ENCODE results near the gene PLXNB1.

Gene PLXNB1

DNA sequence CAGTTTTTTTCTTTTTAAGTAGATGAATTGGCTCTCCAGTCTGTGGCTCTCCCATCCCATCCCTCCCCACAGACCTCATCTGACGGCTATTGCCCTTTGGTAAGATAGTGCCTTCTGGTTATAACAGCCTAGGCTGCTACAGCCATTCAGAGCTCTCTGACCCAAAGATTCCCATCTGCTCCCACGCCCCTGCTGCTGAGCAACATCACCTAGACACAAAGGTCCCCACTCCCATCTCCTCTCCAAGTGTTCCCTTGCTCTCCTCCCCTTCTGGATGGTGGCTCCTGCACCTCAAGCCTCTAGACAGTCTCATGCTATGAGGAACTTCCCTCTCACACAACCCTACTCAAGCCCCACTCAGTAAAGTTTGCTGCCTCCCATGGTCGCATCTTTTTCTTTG, 34.2 kb downstream of the PLXNB1 start:
- H3K4me3 ChIP-seq (replicated peaks in 1 of 2; ENCODE audit: low read depth in 2 of 2, low read length in 2 of 2), result no peak overlapping the region
- DNase-seq (ENCODE audit: low read depth in 2 of 2), result no peak
- TF ChIP-seq, protein P1, sequence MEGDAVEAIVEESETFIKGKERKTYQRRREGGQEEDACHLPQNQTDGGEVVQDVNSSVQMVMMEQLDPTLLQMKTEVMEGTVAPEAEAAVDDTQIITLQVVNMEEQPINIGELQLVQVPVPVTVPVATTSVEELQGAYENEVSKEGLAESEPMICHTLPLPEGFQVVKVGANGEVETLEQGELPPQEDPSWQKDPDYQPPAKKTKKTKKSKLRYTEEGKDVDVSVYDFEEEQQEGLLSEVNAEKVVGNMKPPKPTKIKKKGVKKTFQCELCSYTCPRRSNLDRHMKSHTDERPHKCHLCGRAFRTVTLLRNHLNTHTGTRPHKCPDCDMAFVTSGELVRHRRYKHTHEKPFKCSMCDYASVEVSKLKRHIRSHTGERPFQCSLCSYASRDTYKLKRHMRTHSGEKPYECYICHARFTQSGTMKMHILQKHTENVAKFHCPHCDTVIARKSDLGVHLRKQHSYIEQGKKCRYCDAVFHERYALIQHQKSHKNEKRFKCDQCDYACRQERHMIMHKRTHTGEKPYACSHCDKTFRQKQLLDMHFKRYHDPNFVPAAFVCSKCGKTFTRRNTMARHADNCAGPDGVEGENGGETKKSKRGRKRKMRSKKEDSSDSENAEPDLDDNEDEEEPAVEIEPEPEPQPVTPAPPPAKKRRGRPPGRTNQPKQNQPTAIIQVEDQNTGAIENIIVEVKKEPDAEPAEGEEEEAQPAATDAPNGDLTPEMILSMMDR (IDR thresholded peaks at IDR 0.05; ENCODE audit: low read depth, low read length), result no peak

DNA sequence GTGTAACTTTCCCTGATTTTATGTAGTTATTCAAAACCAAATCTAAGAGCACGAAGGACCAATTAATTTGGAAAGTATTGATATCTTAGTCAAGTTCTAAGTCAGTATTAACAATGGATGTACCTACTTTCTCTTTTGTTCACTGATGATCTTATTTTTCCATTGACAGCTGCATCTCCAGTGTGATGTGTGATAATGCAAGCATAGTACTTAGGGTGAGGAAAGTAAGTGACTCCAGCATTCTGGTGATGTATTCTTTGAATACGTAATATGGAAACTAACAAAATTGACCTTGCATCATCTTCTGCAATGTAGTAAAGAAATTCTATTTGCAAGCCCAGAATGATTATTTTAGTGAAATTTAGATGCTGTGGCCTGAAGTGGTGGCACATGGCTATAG, 35.5 kb downstream of the PLXNB1 start:
- DNase-seq (ENCODE audit: low read depth in 2 of 2), result no peak
- TF ChIP-seq, protein P1 (IDR thresholded peaks at IDR 0.05; ENCODE audit: low read depth, low read length), result no peak
- no peak overlapping the region for H3K4me3 ChIP-seq (replicated peaks in 1 of 2; ENCODE audit: low read depth in 2 of 2, low read length in 2 of 2)

DNA sequence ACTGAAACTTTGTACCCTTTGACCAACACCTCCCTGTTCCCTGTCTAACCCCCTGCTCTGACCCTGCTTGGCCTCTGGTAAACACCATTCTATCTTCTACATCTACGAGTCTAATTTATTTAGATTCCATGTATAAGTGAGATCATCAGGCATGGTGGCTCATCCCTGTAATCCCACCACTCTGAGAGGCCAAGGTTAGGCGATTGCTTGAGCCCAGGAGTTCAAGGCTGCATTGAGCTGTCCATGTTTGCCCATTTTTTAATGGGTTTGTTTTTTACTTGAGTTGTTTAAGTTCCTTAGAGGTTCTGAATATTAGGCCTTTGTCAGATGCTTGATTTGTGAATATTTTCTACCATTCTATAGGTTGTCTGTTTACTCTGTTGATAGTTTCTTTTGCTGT, 40.9 kb downstream of the PLXNB1 start:
- TF ChIP-seq, protein P1 (IDR thresholded peaks at IDR 0.05; ENCODE audit: low read depth, low read length), result no peak
- DNase-seq (ENCODE audit: low read depth in 2 of 2), result no peak
- H3K4me3 ChIP-seq (replicated peaks in 1 of 2; ENCODE audit: low read depth in 2 of 2, low read length in 2 of 2), result no peak overlapping the region

DNA sequence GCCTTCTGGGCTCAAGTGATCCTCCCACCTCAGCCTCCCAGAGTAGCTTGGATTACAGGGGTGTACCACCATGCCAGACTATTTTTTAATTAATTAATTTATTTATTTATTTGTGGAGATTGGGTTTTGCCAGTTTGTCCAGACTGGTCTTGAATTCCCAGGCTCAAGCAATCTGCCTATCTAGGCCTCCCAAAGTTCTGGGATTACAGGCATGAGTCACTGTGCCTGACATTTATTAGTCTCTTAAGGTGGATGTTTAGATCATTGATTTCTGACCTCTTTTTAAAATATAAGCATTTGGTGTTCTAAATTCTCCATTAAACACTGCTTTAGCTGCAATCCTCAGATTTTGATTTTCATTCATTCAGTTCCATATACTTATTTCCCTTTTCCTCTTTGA, 42.3 kb downstream of the PLXNB1 start:
- TF ChIP-seq, protein P1 (IDR thresholded peaks at IDR 0.05; ENCODE audit: low read depth, low read length), result no peak
- H3K4me3 ChIP-seq (replicated peaks in 1 of 2; ENCODE audit: low read depth in 2 of 2, low read length in 2 of 2), result no peak overlapping the region
- DNase-seq (ENCODE audit: low read depth in 2 of 2), result no peak

DNA sequence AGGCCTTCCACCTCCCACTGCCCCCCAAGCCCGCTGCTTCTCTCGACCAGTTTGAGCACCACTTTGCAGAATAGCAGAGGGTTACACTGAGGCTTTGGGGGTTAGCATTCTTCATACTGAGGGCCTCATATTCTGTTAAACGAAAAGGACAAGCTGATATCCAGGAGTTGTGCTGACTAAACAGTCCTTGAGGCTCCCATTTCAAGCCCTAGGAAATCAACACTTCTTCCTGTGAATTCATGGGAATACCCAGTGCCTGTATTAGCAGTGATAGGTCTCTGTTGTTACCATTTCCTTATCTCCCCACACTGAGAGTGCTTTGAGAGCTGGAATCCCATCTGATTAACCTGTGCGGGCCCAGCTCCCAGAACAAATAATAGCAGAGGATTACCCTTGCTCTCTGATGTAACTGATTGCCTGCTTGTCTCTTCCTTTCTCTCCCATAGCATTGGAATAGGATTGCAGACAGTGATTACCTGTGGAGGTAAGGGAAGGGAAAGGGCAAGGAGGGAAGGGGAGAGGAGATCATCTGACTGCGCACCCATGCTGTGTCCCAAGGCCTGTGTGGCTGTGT, 56.9 kb downstream of the PLXNB1 start:
- DNase-seq (ENCODE audit: low read depth in 2 of 2), result no peak
- no peak overlapping the region for H3K4me3 ChIP-seq (replicated peaks in 1 of 2; ENCODE audit: low read depth in 2 of 2, low read length in 2 of 2)
- TF ChIP-seq, protein P1 (IDR thresholded peaks at IDR 0.05; ENCODE audit: low read depth, low read length), result no peak

DNA sequence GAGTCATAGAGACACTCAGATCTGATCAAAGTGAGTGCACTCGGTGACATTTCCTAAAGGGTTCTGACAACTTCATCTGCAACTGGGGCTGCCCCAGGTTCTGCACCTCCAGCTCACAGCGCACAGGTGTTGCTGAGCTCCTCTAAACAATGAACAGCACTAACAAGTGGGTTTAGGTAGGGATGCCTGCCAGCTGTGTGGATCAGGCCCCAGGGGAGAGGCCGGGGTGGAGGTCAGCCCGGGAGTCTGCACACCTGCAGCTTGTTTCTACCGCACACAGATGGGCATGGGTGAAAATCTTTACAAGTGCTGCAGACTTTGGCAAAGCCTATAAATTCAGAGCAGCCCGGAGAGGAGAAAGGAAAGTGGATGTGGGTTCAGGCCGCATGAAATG, 57.5 kb downstream of the PLXNB1 start:
- no peak for DNase-seq (ENCODE audit: low read depth in 2 of 2)
- no peak overlapping the region for H3K4me3 ChIP-seq (replicated peaks in 1 of 2; ENCODE audit: low read depth in 2 of 2, low read length in 2 of 2)
- TF ChIP-seq, protein P1 (IDR thresholded peaks at IDR 0.05; ENCODE audit: low read depth, low read length), result no peak
